Suprapubic skin (tissue), 4 donors: ENCODE measurements around the gene LSP1. TPM values are rescaled to one million over a fixed set of nuclear protein-coding genes. Genes with fewer than 3 reads are reported as not detected.

Experiments
- DNase-seq, 2 donors: peaks; one replicate each; pipeline ENCODE4 v3.0.0-alpha.2; 2019; ENCODE audit warnings: low spot score in 2 of 2
- H3K27ac ChIP-seq: fragments of 200-600 bp; sonication (generic); one replicate; pipeline ENCODE4 v1.5.1; 2019
- H3K27me3 ChIP-seq: fragments of 200-600 bp; sonication (generic); one replicate; pipeline ENCODE4 v1.5.1; 2019
- H3K36me3 ChIP-seq: fragments of 200-600 bp; sonication (generic); one replicate; pipeline ENCODE4 v1.5.1; 2019
- H3K4me1 ChIP-seq: fragments of 200-600 bp; sonication (generic); one replicate; pipeline ENCODE4 v1.5.1; 2019
- H3K4me3 ChIP-seq: fragments of 200-600 bp; sonication (generic); one replicate; pipeline ENCODE4 v1.5.1; 2019; ENCODE audit warnings: mild to moderate bottlenecking
- H3K9me3 ChIP-seq: fragments of 200-600 bp; sonication (generic); one replicate; pipeline ENCODE4 v1.5.1; 2019
- EP300 ChIP-seq: sonication (generic); formaldehyde crosslinking; IDR thresholded peaks from one replicate; pipeline ENCODE4 v1.6.1; 2017; ENCODE audit warnings: antibody characterized with exemption
- POLR2A ChIP-seq, 2 donors: fragments of 450-650 bp; IDR thresholded peaks; one replicate each; pipeline ENCODE4 v1.6.1; 2017; ENCODE audit warnings: antibody characterized with exemption in 2 of 2, mild to moderate bottlenecking in 2 of 2, moderate library complexity in 2 of 2
- POLR2AphosphoS5 ChIP-seq, 3 donors: sonication (generic); formaldehyde crosslinking; IDR thresholded peaks; one replicate each; pipeline ENCODE4 v1.6.1; 2017; ENCODE audit warnings: antibody characterized with exemption in 3 of 3
- WGBS: methylation state at CpG from one replicate; pipeline ENCODE4 v1.1.5; 2018; 5-methylcytosine and 5-hydroxymethylcytosine counted together
- total RNA-seq, 4 donors: library from RNA; depleted of rRNA; stranded (reverse); fragments of >200 nt; gene quantifications; one replicate each; pipeline ENCODE4 v1.1.0, GENCODE V29; 2016
- TF ChIP-seq, protein P1 (sequence below), 2 donors: fragments of 200-600 bp in 1 of 2; fragments of 450-650 bp in 1 of 2; sonication (generic) in 1 of 2; IDR thresholded peaks; one replicate each; pipeline ENCODE4 v1.5.1; 2016 to 2019; ENCODE audit warnings: antibody characterized with exemption in 2 of 2, mild to moderate bottlenecking in 1 of 2, moderate library complexity in 1 of 2

The LSP1 gene
- total RNA-seq, 4 donors from 2014 or later: 70.4 to 134 (median 107) TPM

DNA sequence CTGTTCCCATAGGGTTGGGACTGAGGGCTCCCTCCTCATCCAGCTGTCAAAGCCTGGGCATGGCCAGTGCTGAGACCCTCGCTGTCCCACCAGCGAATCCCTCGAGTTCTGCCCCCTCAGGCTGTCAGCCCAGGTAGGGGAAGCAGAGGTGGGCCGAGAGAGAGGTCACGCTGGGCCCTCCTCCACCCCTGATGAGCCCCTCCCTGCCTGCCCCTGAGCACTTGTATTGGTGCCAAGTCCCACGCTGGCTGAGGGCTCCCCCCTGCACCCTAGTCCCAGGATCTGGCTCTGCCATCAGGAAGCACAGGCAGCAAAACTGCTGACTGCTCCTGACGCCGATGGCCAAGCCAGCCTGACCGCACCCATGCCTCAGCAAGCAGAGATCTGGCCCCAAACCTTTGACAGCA, 35.5 kb downstream of the LSP1 start:
- H3K36me3 ChIP-seq: peaks cover 54% of the 10 kb centered on the region
- peak in 1 of 2 donors; percentile 83 for DNase-seq
- no peak overlapping the region for H3K4me3 ChIP-seq
- WGBS: 52% methylated on average over 9 of the region's 9 CpGs
- H3K27ac ChIP-seq: no peak overlapping the region
- no peaks in the 10 kb centered on the region for H3K27me3 ChIP-seq
- TF ChIP-seq POLR2AphosphoS5 (IDR thresholded peaks at IDR 0.05) (no peak), EP300 (no peak), POLR2A (IDR thresholded peaks at IDR 0.05) (no peak)
- TF ChIP-seq, protein P1, sequence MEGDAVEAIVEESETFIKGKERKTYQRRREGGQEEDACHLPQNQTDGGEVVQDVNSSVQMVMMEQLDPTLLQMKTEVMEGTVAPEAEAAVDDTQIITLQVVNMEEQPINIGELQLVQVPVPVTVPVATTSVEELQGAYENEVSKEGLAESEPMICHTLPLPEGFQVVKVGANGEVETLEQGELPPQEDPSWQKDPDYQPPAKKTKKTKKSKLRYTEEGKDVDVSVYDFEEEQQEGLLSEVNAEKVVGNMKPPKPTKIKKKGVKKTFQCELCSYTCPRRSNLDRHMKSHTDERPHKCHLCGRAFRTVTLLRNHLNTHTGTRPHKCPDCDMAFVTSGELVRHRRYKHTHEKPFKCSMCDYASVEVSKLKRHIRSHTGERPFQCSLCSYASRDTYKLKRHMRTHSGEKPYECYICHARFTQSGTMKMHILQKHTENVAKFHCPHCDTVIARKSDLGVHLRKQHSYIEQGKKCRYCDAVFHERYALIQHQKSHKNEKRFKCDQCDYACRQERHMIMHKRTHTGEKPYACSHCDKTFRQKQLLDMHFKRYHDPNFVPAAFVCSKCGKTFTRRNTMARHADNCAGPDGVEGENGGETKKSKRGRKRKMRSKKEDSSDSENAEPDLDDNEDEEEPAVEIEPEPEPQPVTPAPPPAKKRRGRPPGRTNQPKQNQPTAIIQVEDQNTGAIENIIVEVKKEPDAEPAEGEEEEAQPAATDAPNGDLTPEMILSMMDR (IDR thresholded peaks at IDR 0.05): no peak
- H3K9me3 ChIP-seq: no peaks in the 10 kb centered on the region
- H3K4me1 ChIP-seq: peaks cover 31% of the 10 kb centered on the region

DNA sequence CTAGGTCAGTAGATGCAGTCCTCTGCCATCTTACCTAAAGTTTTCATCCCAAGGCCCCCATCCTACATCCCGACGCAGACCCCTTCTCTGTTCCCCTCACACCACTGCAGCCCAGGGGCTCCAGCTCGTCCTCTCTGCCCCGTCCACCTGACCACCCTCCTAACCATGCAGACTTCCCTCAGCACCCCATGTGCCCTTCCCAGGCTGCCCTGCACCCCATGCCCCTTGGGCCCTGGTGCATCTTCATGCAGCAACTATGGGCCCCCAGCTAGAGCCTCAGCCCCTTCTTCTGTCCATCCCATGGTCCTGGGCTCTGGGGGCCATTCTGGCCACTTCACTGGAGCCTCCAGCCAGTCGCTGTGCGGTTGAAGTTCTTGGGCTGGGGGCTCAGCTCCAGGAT, 35.9 kb downstream of the LSP1 start:
- H3K27me3 ChIP-seq: no peaks in the 10 kb centered on the region
- H3K9me3 ChIP-seq: no peaks in the 10 kb centered on the region
- DNase-seq: no peak
- 89% methylated on average over 4 of the region's 6 CpGs for WGBS
- H3K36me3 ChIP-seq: peaks cover 49% of the 10 kb centered on the region
- no peak overlapping the region for H3K4me3 ChIP-seq
- H3K4me1 ChIP-seq: peaks cover 31% of the 10 kb centered on the region
- H3K27ac ChIP-seq: no peak overlapping the region
- TF ChIP-seq POLR2AphosphoS5 (IDR thresholded peaks at IDR 0.05): no peak
- TF ChIP-seq EP300: no peak

DNA sequence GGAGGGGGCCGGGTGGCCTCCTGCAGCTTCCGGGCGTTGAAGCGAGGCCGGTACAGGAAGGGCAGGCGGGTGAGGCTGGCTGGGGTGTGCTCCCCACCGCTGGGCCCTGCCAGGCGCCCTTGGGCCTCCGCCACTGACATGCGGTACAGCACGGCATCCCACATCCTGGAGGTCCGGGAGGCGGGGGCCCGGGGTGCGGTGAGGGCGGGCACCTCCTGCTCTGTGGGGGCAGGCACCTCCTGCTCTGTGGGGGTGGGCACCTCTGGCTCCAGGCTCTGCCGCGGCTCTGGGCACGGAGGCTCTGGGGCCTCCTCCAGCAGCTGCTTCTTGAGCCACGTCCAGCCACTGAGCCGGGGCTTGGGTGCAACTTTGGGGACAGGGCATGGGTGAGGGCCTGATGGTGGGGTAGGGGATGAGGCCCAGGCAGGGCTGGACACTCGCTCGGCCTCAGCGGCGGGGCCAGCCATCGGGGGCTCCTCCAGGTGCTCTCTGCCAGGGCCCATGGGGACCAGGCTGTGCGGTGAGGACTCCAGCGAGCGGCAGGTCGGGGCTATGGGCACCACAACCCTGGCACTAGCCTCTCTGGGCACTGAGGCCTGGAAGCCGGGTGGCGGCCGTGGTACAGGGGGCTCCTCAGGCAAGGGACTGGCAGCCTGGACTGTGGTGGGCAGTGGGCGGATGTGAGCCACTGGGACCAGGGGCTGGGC, 36.5 kb downstream of the LSP1 start:
- Histone ChIP-seq H3K27ac (no peak overlapping the region), H3K4me1 (peaks cover 31% of the 10 kb centered on the region), H3K4me3 (no peak overlapping the region), H3K27me3 (no peaks in the 10 kb centered on the region), H3K9me3 (no peaks in the 10 kb centered on the region), H3K36me3 (peaks cover 44% of the 10 kb centered on the region)
- no peak for DNase-seq
- TF ChIP-seq EP300 (no peak), POLR2A (IDR thresholded peaks at IDR 0.05) (no peak), POLR2AphosphoS5 (IDR thresholded peaks at IDR 0.05) (no peak)
- TF ChIP-seq, protein P1 (IDR thresholded peaks at IDR 0.05): no peak
- WGBS: 72% methylated on average over 11 of the region's 34 CpGs

DNA sequence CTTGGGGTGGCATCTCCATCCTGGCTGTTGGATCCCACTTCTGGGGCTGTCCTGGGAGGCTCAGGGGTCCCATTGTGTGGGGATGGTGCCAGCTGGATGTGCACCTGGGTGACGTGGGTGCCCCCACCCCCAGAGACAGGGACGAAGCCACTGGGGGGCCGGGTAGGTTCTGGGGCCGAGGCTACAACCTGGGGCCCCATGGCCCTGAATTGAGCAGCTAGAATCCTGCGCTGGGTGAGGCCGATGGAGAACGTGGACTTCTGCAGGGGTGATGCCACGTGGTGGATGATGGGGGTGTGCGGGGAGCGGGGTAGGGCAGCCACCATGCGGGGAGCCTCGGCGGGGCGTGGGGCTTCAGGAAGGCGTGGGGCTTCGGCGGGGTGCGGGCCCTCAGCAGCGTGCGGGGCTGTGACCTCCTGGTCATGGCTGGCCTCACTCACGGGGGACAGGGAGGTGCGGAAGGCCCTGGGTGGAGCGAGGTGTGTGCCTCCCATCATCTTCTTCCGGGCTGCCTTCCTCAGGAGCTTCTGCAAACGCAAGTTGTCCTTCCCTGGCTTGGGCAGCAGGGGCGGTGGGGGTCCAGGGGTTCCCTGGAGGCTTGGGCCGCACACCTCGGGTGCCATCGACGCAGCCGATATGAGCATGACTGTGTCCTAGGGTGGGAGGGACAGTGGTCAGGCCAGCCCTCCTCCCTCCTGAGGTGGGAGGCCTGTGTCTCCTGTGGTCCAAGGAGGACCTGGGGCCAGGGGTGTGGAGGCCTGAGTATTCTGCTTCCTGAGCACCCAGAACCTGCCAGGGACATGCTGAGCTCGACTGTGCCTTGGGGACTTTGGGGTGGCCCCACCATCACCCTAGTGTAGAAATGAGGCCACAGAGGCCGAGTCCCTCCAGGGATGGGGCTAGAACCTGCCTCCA, 37.3 kb downstream of the LSP1 start:
- TF ChIP-seq EP300 (no peak), POLR2AphosphoS5 (IDR thresholded peaks at IDR 0.05) (no peak), POLR2A (IDR thresholded peaks at IDR 0.05) (no peak)
- TF ChIP-seq, protein P1 (IDR thresholded peaks at IDR 0.05): no peak
- H3K4me3 ChIP-seq: no peak overlapping the region
- 88% methylated on average over 19 of the region's 33 CpGs for WGBS
- H3K4me1 ChIP-seq: peaks cover 31% of the 10 kb centered on the region
- no peak for DNase-seq
- H3K36me3 ChIP-seq: peaks cover 37% of the 10 kb centered on the region
- H3K9me3 ChIP-seq: no peaks in the 10 kb centered on the region
- no peaks in the 10 kb centered on the region for H3K27me3 ChIP-seq
- no peak overlapping the region for H3K27ac ChIP-seq

DNA sequence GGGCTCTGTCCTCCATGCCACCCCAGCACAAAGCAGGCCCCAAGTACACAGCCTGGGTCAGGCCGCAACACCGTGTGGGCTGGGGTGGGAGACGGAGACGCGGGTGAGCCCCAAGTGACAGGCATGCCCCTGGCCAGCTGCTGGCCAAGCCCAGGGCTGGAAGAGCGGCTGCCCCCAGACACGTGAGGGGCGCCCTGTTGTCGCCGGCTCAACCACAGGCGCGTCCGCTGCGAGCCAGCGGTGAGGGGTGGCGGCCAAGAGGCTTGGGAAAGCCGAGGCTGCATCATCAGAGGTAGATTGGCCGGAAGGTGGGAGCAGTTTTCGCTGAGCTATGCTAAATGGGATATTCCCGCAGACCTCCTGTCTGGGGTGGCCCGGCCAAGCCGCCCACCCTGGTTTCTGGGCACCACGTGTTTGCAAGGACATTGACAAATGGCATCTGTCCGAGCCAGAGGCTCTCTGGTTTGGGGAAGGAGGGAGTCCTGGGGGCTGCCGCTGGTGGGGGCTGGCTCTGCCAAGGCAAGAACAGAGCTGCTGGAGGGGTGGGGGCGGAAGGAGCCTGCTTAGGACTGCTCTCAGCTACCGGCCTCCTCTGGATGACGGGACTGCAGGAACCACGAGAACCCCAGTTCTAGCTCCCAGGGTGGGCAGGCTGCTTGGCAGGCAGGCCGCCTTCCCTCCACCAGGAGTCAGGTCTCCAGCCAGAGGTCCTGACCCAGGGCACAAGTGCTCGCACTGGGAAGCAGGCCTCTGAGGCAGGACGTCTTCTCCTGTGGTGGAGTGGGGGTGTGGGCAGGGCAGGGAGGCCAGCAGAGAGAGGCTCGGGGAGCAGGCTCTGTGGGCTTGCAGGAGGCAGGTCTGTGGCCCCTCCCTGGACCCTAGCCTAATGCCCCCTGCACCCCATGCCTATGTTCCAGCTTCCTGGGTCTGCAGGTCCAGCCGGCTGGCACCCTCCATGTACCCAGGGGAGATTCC, 38.3 kb downstream of the LSP1 start:
- no peak overlapping the region for H3K27ac ChIP-seq
- no peaks in the 10 kb centered on the region for H3K27me3 ChIP-seq
- no peak overlapping the region for H3K4me3 ChIP-seq
- TF ChIP-seq POLR2AphosphoS5 (IDR thresholded peaks at IDR 0.05) (no peak), POLR2A (IDR thresholded peaks at IDR 0.05) (no peak), EP300 (no peak)
- TF ChIP-seq, protein P1 (IDR thresholded peaks at IDR 0.05): no peak
- peaks cover 28% of the 10 kb centered on the region for H3K36me3 ChIP-seq
- DNase-seq: no peak
- peaks cover 31% of the 10 kb centered on the region for H3K4me1 ChIP-seq
- WGBS: 77% methylated on average over 17 of the region's 34 CpGs
- no peaks in the 10 kb centered on the region for H3K9me3 ChIP-seq
